ENCODE measurements around the gene CWF19L1. TPM values are rescaled to one million over a fixed set of nuclear protein-coding genes. Genes with fewer than 3 reads are reported as not detected.

The CWF19L1 gene
- polyA plus RNA-seq, 1 of the 3 experiments (the other 2 are of a cell fraction), result 7.1 TPM

- H3F3A ChIP-seq (replicated peaks; ENCODE audit: insufficient read depth), result no peaks in the 10 kb centered on the region
- H3K79me2 ChIP-seq (ENCODE audit: insufficient read depth), result no peaks in the 10 kb centered on the region
- 88% methylated on average over 3 of the region's 3 CpGs for WGBS (ENCODE audit: low lambda C conversion rate)
- no peak overlapping the region for H3K4me3 ChIP-seq (ENCODE audit: low read depth in 2 of 2, low read length in 1 of 2)
- TF ChIP-seq SIN3A (IDR thresholded peaks at IDR 0.05; ENCODE audit: borderline replicate concordance, low read depth, low read length) (no peak), MEF2A (IDR thresholded peaks at IDR 0.05; ENCODE audit: borderline replicate concordance, low read depth) (no peak), POLR2AphosphoS5 (IDR thresholded peaks at IDR 0.05; ENCODE audit: low read depth, low read length) (no peak), YY1 (IDR thresholded peaks at IDR 0.05; ENCODE audit: low read depth) (no peak), RFX5 (IDR thresholded peaks at IDR 0.05; ENCODE audit: low read length) (no peak)
- no peak overlapping the region for H3K4me2 ChIP-seq
- no peak overlapping the region for H3K27ac ChIP-seq (ENCODE audit: low read depth in 2 of 2, low read length in 1 of 2)
- no peak for DNase-seq
- CTCF ChIA-PET, result interaction anchor here (2.0 kb wide), 1 partner anchor 14 kb away, joined by 5 read pairs; no protein-coding TSS in a partner anchor
- no peaks in the 10 kb centered on the region for H4K20me1 ChIP-seq (ENCODE audit: insufficient read depth)
- H3K36me3 ChIP-seq (replicated peaks in 1 of 2; ENCODE audit: control insufficient read depth in 1 of 2, insufficient read depth in 2 of 2, low read length in 1 of 2), result peaks cover 49 to 56% of the 10 kb centered on the region in 2 experiments
- no peaks in the 10 kb centered on the region for H3K4me1 ChIP-seq (ENCODE audit: control insufficient read depth in 1 of 2, insufficient read depth in 2 of 2, low read depth in 1 of 2, low read length in 1 of 2)
- H3K9ac ChIP-seq, result no peak overlapping the region
- H3K27me3 ChIP-seq (ENCODE audit: insufficient read depth), result no peaks in the 10 kb centered on the region
- H3K9me2 ChIP-seq, result no peaks in the 10 kb centered on the region
- H3K9me3 ChIP-seq, result no peaks in the 10 kb centered on the region
- POLR2A ChIA-PET, result no interaction called here
- no peak overlapping the region for H2AFZ ChIP-seq (ENCODE audit: low read depth)
Measured at GRCh38 chr10:100254191-100254590, 13.2 kb downstream of the CWF19L1 start.

DNA sequence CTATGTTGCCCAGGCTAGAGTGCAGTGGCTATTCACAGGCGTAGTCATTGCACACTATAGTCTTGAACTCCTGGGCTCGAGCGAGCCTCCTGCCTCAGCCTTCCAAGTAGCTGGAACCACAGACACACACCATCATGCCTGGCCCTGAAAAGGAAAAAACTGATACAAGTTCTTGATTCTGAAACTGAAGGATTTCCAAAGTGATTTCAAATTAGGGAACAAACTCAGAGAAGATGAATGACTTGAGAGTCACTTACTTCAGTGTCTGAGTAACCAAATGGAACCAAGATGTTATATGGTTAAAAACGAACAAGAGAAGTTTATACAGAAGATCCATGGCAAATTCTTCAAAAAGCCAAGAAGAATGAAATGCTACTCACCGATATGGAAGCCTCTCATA lies 14.4 kb downstream of the CWF19L1 start:
- Histone ChIP-seq H4K20me1 (ENCODE audit: insufficient read depth) (no peaks in the 10 kb centered on the region), H3K79me2 (ENCODE audit: insufficient read depth) (no peaks in the 10 kb centered on the region), H3K4me3 (ENCODE audit: low read depth in 2 of 2, low read length in 1 of 2) (no peak overlapping the region), H3K4me2 (no peak overlapping the region), H3K9me2 (no peaks in the 10 kb centered on the region), H3K36me3 (replicated peaks in 1 of 2; ENCODE audit: control insufficient read depth in 1 of 2, insufficient read depth in 2 of 2, low read length in 1 of 2) (peaks cover 46 to 58% of the 10 kb centered on the region in 2 experiments), H3F3A (replicated peaks; ENCODE audit: insufficient read depth) (no peaks in the 10 kb centered on the region), H3K27ac (ENCODE audit: low read depth in 2 of 2, low read length in 1 of 2) (no peak overlapping the region), H3K4me1 (ENCODE audit: control insufficient read depth in 1 of 2, insufficient read depth in 2 of 2, low read depth in 1 of 2, low read length in 1 of 2) (no peaks in the 10 kb centered on the region), H3K9me3 (no peaks in the 10 kb centered on the region), H2AFZ (ENCODE audit: low read depth) (no peak overlapping the region), H3K9ac (no peak overlapping the region), H3K27me3 (ENCODE audit: insufficient read depth) (no peaks in the 10 kb centered on the region)
- 89% methylated on average over 5 of the region's 5 CpGs for WGBS (ENCODE audit: low lambda C conversion rate)
- no peak for DNase-seq
- CTCF ChIA-PET, result no interaction called here
- TF ChIP-seq YY1 (IDR thresholded peaks at IDR 0.05; ENCODE audit: low read depth) (no peak), TEAD4 (IDR thresholded peaks at IDR 0.05; ENCODE audit: borderline replicate concordance, insufficient read depth) (no peak), SMC3 (IDR thresholded peaks at IDR 0.05; ENCODE audit: low read depth, low read length) (no peak), JUND (IDR thresholded peaks at IDR 0.05) (no peak), REST (IDR thresholded peaks at IDR 0.05; ENCODE audit: low read depth, low read length) (no peak), TCF12 (IDR thresholded peaks at IDR 0.05) (no peak), NFIC (IDR thresholded peaks at IDR 0.05; ENCODE audit: borderline replicate concordance) (no peak)
- TF ChIP-seq, protein P1, sequence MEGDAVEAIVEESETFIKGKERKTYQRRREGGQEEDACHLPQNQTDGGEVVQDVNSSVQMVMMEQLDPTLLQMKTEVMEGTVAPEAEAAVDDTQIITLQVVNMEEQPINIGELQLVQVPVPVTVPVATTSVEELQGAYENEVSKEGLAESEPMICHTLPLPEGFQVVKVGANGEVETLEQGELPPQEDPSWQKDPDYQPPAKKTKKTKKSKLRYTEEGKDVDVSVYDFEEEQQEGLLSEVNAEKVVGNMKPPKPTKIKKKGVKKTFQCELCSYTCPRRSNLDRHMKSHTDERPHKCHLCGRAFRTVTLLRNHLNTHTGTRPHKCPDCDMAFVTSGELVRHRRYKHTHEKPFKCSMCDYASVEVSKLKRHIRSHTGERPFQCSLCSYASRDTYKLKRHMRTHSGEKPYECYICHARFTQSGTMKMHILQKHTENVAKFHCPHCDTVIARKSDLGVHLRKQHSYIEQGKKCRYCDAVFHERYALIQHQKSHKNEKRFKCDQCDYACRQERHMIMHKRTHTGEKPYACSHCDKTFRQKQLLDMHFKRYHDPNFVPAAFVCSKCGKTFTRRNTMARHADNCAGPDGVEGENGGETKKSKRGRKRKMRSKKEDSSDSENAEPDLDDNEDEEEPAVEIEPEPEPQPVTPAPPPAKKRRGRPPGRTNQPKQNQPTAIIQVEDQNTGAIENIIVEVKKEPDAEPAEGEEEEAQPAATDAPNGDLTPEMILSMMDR (IDR thresholded peaks at IDR 0.05), result no peak
- TF ChIP-seq, protein P2, sequence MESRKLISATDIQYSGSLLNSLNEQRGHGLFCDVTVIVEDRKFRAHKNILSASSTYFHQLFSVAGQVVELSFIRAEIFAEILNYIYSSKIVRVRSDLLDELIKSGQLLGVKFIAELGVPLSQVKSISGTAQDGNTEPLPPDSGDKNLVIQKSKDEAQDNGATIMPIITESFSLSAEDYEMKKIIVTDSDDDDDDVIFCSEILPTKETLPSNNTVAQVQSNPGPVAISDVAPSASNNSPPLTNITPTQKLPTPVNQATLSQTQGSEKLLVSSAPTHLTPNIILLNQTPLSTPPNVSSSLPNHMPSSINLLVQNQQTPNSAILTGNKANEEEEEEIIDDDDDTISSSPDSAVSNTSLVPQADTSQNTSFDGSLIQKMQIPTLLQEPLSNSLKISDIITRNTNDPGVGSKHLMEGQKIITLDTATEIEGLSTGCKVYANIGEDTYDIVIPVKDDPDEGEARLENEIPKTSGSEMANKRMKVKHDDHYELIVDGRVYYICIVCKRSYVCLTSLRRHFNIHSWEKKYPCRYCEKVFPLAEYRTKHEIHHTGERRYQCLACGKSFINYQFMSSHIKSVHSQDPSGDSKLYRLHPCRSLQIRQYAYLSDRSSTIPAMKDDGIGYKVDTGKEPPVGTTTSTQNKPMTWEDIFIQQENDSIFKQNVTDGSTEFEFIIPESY (IDR thresholded peaks at IDR 0.05; ENCODE audit: borderline replicate concordance, low read depth), result no peak
- POLR2A ChIA-PET, result no interaction called here
